Endothelial cell (in vitro differentiated cells): Measurements from ENCODE around the gene PHF1. TPM values are rescaled to one million over a fixed set of nuclear protein-coding genes. Genes with fewer than 3 reads are reported as not detected.

Source experiments
- DNase-seq: peaks from one replicate; pipeline ENCODE4 v3.0.0; 2021; ENCODE audit warnings: low spot score
- H3K27ac Mint-ChIP-seq: one replicate; pipeline ENCODE4 v1.8.0; 2021; ENCODE audit warnings: mixed read lengths, inconsistent platforms; ENCODE audit not compliant: unreplicated experiment
- H3K27me3 Mint-ChIP-seq: one replicate; pipeline ENCODE4 v1.8.0; 2021; ENCODE audit warnings: mild to moderate bottlenecking, moderate library complexity, mixed read lengths, inconsistent platforms; ENCODE audit not compliant: unreplicated experiment
- H3K36me3 Mint-ChIP-seq: one replicate; pipeline ENCODE4 v1.8.0; 2021; ENCODE audit warnings: mild to moderate bottlenecking, low read depth, mixed read lengths, inconsistent platforms; ENCODE audit not compliant: unreplicated experiment
- H3K4me1 Mint-ChIP-seq: one replicate; pipeline ENCODE4 v1.8.0; 2021; ENCODE audit warnings: mild to moderate bottlenecking, mixed read lengths, inconsistent platforms; ENCODE audit not compliant: unreplicated experiment
- H3K4me3 Mint-ChIP-seq: one replicate; pipeline ENCODE4 v1.8.0; 2021; ENCODE audit warnings: mild to moderate bottlenecking, mixed read lengths, inconsistent platforms; ENCODE audit not compliant: unreplicated experiment
- H3K9me3 Mint-ChIP-seq: one replicate; pipeline ENCODE4 v1.8.0; 2021; ENCODE audit warnings: mixed read lengths, inconsistent platforms; ENCODE audit not compliant: unreplicated experiment
- CTCF ChIP-seq: fragments of 200-600 bp; sonication (generic); IDR thresholded peaks from one replicate; pipeline ENCODE4 v1.5.0; 2021; ENCODE audit warnings: antibody characterized with exemption; ENCODE audit not compliant: unreplicated experiment
- total RNA-seq: library from RNA; stranded (reverse); fragmentation: NEBNext Ultra II Directional; extraction: Animal tissue kit (Norgen Biotek cat#: 25700); gene quantifications from one replicate; pipeline ENCODE4 v1.2.1, GENCODE V29; 2021; ENCODE audit not compliant: unreplicated experiment

Gene PHF1
- total RNA-seq, 1 donor from 2014 or later: 60.0 TPM

DNA sequence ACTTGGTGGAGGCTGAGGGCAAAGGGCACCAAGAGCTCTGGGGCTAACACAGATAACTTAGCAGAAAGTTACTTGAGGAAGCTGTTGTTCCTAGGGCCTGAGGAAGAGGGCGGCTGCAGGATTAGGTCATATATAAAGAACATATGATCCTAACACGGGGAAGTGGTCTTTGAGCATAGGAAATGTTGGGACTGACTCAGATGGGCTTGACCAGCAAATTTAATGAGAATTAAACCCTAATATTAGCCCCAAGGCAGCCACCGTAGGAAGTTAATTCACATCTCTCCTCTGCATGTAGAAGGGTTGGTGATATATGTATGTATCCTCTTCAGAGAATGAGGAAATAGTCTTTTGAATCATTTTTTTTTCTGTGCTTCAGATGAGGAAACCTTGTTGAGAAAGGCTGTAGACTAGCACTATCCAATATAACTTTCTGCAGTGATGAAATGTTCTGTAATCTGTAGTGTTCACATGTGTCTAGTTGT, 34.3 kb downstream of the PHF1 start:
- peaks cover 42% of the 10 kb centered on the region for H3K36me3 Mint-ChIP-seq
- no peak for TF ChIP-seq CTCF
- H3K4me1 Mint-ChIP-seq: peaks cover 16% of the 10 kb centered on the region
- H3K27ac Mint-ChIP-seq: no peak overlapping the region
- DNase-seq: no peak
- no peak overlapping the region for H3K4me3 Mint-ChIP-seq
- H3K9me3 Mint-ChIP-seq: no peaks in the 10 kb centered on the region
- peaks cover 3% of the 10 kb centered on the region for H3K27me3 Mint-ChIP-seq

DNA sequence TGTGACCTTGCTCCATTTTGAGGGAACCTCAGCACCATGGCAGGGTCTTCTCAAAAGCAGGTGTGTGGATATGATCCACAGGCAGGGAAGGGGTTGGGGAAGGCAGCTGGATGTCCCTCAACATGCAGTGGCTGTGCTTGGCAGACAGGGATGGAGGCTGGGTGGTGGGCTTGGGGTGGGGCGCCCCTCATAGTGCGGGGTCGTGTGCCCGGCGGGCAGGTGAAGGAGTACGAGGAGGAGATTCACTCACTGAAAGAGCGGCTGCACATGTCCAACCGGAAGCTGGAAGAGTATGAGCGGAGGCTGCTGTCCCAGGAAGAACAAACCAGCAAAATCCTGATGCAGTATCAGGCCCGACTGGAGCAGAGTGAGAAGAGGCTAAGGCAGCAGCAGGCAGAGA, 35.5 kb downstream of the PHF1 start:
- TF ChIP-seq CTCF: no peak
- Mint-ChIP-seq H3K4me1 (peaks cover 23% of the 10 kb centered on the region), H3K4me3 (peak overlapping the region; percentile 71), H3K27ac (peak overlapping the region; percentile 81), H3K27me3 (peaks cover 3% of the 10 kb centered on the region), H3K9me3 (no peaks in the 10 kb centered on the region), H3K36me3 (peaks cover 50% of the 10 kb centered on the region)
- DNase-seq: no peak

GRCh38 chr6:33450434-33450833, 39.6 kb downstream of the PHF1 start:
- peaks cover 44% of the 10 kb centered on the region for H3K36me3 Mint-ChIP-seq
- no peak for TF ChIP-seq CTCF
- no peak for DNase-seq
- peaks cover 14% of the 10 kb centered on the region for H3K27me3 Mint-ChIP-seq
- H3K4me3 Mint-ChIP-seq: no peak overlapping the region
- no peaks in the 10 kb centered on the region for H3K9me3 Mint-ChIP-seq
- H3K27ac Mint-ChIP-seq: peak overlapping the region; percentile 69
- peaks cover 42% of the 10 kb centered on the region for H3K4me1 Mint-ChIP-seq

- peaks cover 43% of the 10 kb centered on the region for H3K4me1 Mint-ChIP-seq
- TF ChIP-seq CTCF: no peak
- H3K4me3 Mint-ChIP-seq: no peak overlapping the region
- H3K9me3 Mint-ChIP-seq: no peaks in the 10 kb centered on the region
- peaks cover 14% of the 10 kb centered on the region for H3K27me3 Mint-ChIP-seq
- peaks cover 37% of the 10 kb centered on the region for H3K36me3 Mint-ChIP-seq
- no peak overlapping the region for H3K27ac Mint-ChIP-seq
- no peak for DNase-seq
Observed at GRCh38 chr6:33451606-33452005, 40.8 kb downstream of the PHF1 start.

DNA sequence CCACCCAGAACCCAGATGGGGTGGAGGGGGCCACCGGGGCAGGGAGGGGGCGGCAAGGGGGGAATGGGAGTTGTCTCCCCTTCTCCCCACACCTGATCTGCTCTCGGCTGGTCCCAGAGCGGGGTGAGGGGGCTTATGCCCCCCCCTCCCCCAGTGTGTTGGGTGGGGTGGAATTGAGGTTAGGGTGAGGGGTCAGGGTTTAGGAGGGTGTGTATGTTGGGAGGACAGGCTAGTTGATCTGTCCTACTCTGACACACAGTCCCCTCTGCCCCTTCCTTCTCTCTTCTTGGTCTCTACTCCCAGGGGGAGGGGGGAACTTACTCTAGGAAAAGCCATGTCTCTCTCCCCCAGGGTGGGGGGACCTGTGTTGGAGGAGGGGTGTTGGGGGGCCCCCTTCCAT, 41.7 kb downstream of the PHF1 start:
- peaks cover 43% of the 10 kb centered on the region for H3K4me1 Mint-ChIP-seq

More for the DNA sequence above, 41.7 kb downstream of the PHF1 start:
- Mint-ChIP-seq H3K27me3 (peaks cover 14% of the 10 kb centered on the region), H3K4me3 (no peak overlapping the region), H3K36me3 (peaks cover 37% of the 10 kb centered on the region), H3K27ac (no peak overlapping the region), H3K9me3 (no peaks in the 10 kb centered on the region)
- DNase-seq: no peak
- TF ChIP-seq CTCF: no peak
